ENCODE measurements around the gene RTTN.

- TF ChIP-seq CTCF (conservative IDR thresholded peaks at IDR 0.05; ENCODE audit: low read depth, low read length), result no peak
- no peak for TF ChIP-seq EZH2 (IDR thresholded peaks at IDR 0.05; ENCODE audit: borderline replicate concordance, low read depth, low read length, poor library complexity, severe bottlenecking)
Measured at GRCh38 chr18:70158992-70159717, 46.3 kb downstream of the RTTN start.
